ENCODE data around the gene PHGDH. TPM values are rescaled to one million over a fixed set of nuclear protein-coding genes. Genes with fewer than 3 reads are reported as not detected.

Gene PHGDH
- total RNA-seq, 4 donors from 2014 or later = 0.86 to 7.1 (median 2.3) TPM; not detected in 1

DNA sequence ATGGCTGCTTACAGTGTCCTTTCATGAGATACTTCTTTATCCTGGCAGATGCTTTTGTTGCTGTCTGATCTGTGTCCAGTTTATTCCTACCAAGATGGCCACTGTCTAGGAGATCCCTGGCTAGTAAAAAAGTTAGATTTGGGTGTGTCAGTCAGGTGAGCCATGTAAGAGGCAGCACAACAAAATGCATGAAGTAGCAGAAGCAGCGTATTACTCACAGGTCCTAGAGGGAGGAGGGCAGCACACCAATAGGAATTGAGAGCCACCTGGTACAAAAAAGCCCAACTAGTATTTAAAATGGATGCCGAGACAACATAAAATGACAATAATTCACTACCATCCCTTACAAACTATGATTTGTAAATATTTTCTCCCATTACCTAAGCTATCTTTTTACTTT is 40.8 kb upstream of the PHGDH start:
- Histone ChIP-seq H3K36me3 (no peaks in the 10 kb centered on the region), H3K4me1 (no peaks in the 10 kb centered on the region), H3K27ac (no peak overlapping the region), H3K27me3 (no peaks in the 10 kb centered on the region), H3K9me3 (no peaks in the 10 kb centered on the region), H3K4me3 (no peak overlapping the region)
- intact Hi-C loops (cut with DNase I; ENCODE audit: low total_unique reads) (loop anchor here (1.0 to 10.0 kb wide), 2 partner anchors 14 to 526 kb away; partner anchors contain the start of gene WARS2), in situ Hi-C loops (cut with MboI; ENCODE audit: low sequenced_read_pairs in 4 of 4) (loop anchor here in 2 of 4 donors (5.0 to 10.0 kb wide), 2 partner anchors 56 to 59 kb away; no protein-coding TSS in a partner anchor)
- no peak for TF ChIP-seq POLR2A (IDR thresholded peaks at IDR 0.05)
- TF ChIP-seq, protein P1, sequence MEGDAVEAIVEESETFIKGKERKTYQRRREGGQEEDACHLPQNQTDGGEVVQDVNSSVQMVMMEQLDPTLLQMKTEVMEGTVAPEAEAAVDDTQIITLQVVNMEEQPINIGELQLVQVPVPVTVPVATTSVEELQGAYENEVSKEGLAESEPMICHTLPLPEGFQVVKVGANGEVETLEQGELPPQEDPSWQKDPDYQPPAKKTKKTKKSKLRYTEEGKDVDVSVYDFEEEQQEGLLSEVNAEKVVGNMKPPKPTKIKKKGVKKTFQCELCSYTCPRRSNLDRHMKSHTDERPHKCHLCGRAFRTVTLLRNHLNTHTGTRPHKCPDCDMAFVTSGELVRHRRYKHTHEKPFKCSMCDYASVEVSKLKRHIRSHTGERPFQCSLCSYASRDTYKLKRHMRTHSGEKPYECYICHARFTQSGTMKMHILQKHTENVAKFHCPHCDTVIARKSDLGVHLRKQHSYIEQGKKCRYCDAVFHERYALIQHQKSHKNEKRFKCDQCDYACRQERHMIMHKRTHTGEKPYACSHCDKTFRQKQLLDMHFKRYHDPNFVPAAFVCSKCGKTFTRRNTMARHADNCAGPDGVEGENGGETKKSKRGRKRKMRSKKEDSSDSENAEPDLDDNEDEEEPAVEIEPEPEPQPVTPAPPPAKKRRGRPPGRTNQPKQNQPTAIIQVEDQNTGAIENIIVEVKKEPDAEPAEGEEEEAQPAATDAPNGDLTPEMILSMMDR (IDR thresholded peaks at IDR 0.05 in 4 of 5, conservative IDR thresholded peaks at IDR 0.05 in 1 of 5) = no peak
- no peak for ATAC-seq
- DNase-seq = no peak

GRCh38 chr1:119673171-119673940 is 38.4 kb upstream of the PHGDH start:
- no peaks in the 10 kb centered on the region for H3K4me1 ChIP-seq
- in situ Hi-C loops (cut with MboI; ENCODE audit: low sequenced_read_pairs in 4 of 4) = loop anchor here in 2 of 4 donors (5.0 to 10.0 kb wide), 2 partner anchors 59 to 61 kb away; no protein-coding TSS in a partner anchor
- no peaks in the 10 kb centered on the region for H3K27me3 ChIP-seq
- TF ChIP-seq POLR2A (IDR thresholded peaks at IDR 0.05) = no peak
- TF ChIP-seq, protein P1 (IDR thresholded peaks at IDR 0.05 in 4 of 5, conservative IDR thresholded peaks at IDR 0.05 in 1 of 5) = no peak
- intact Hi-C loops (cut with DNase I; ENCODE audit: low total_unique reads) = loop anchor here (10.0 kb wide), 1 partner anchor 529 kb away; the partner anchor contains the start of gene WARS2
- no peak overlapping the region for H3K27ac ChIP-seq
- no peaks in the 10 kb centered on the region for H3K36me3 ChIP-seq
- no peak for DNase-seq
- ATAC-seq = no peak
- H3K9me3 ChIP-seq = no peaks in the 10 kb centered on the region
- no peak overlapping the region for H3K4me3 ChIP-seq

- TF ChIP-seq, protein P1 (IDR thresholded peaks at IDR 0.05 in 4 of 5, conservative IDR thresholded peaks at IDR 0.05 in 1 of 5) = no peak
- TF ChIP-seq POLR2A (IDR thresholded peaks at IDR 0.05) = no peak
- H3K36me3 ChIP-seq = no peaks in the 10 kb centered on the region
- H3K27me3 ChIP-seq = no peaks in the 10 kb centered on the region
- no peak for DNase-seq
- intact Hi-C loops (cut with DNase I; ENCODE audit: low total_unique reads) (loop anchor here (2.0 to 10.0 kb wide), 2 partner anchors 25 to 529 kb away; partner anchors contain the start of genes WARS2 and ZNF697), in situ Hi-C loops (cut with MboI; ENCODE audit: low sequenced_read_pairs in 4 of 4) (loop anchor here in 2 of 4 donors (5.0 to 10.0 kb wide), 2 partner anchors 59 to 62 kb away; no protein-coding TSS in a partner anchor)
- no peak overlapping the region for H3K4me3 ChIP-seq
- no peaks in the 10 kb centered on the region for H3K9me3 ChIP-seq
- ATAC-seq = no peak
- H3K27ac ChIP-seq = no peak overlapping the region
- no peaks in the 10 kb centered on the region for H3K4me1 ChIP-seq
These were observed 37.6 kb upstream of the PHGDH start for GRCh38 chr1:119674111-119674526.

DNA sequence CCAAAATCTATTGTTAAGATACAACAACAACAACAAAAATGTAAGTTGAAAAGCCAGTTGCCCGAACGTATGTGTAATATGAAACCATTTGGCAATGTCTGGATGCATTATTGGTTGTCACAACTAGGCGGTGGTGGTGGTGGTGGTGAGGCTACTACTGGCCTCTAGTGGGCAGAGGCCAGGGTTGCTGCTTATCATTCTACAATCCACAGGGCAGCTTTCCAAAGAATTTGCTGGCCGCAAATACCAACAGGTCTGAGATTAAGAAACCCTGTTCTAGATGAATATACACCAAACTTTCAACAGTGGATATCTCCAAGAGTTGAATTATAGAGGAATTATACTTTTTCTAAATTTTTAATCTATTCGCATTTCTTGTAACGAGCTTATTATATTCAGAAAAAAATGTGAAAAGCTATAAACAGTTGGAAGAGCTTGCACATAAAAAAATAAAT is 36.9 kb upstream of the PHGDH start:
- H3K27me3 ChIP-seq = no peaks in the 10 kb centered on the region
- in situ Hi-C loops (cut with MboI; ENCODE audit: low sequenced_read_pairs in 4 of 4) = loop anchor here in 2 of 4 donors (5.0 to 10.0 kb wide), 2 partner anchors 60 to 63 kb away; no protein-coding TSS in a partner anchor
- TF ChIP-seq, protein P1 (IDR thresholded peaks at IDR 0.05 in 4 of 5, conservative IDR thresholded peaks at IDR 0.05 in 1 of 5) = peak in 1 of 5 experiments; percentile 51
- no peak for TF ChIP-seq POLR2A (IDR thresholded peaks at IDR 0.05)
- H3K36me3 ChIP-seq = no peaks in the 10 kb centered on the region
- peak overlapping the region in 2 of 4 donors; percentile 32 to 46 for H3K4me3 ChIP-seq
- no peaks in the 10 kb centered on the region for H3K4me1 ChIP-seq
- no peaks in the 10 kb centered on the region for H3K9me3 ChIP-seq
- DNase-seq = no peak
- intact Hi-C loops (cut with DNase I; ENCODE audit: low total_unique reads) = loop anchor here (1.0 to 10.0 kb wide), 3 partner anchors 26 to 530 kb away; partner anchors contain the start of genes WARS2 and ZNF697
- H3K27ac ChIP-seq = peak overlapping the region in 1 of 4 donors; percentile 34
- ATAC-seq = no peak

Data from gastrocnemius medialis (tissue), 4 donors.